PFSK-1 (cell line): ENCODE measurements around the gene NUP214.

Experiments
- FOXP2 ChIP-seq: optimal IDR thresholded peaks from 2 replicates; pipeline ENCODE3; 2011; ENCODE audit warnings: borderline replicate concordance, control low read depth, inconsistent platforms; ENCODE audit not compliant: insufficient read depth; ENCODE audit errors: extremely low read length, extremely low read depth
- POLR2AphosphoS5 ChIP-seq: IDR thresholded peaks from 2 replicates; pipeline ENCODE4 v1.6.1; 2012; ENCODE audit warnings: low read depth, mild to moderate bottlenecking, control low read depth, low read length, moderate library complexity
- REST ChIP-seq, 2 experiments: IDR thresholded peaks; 2 replicates each; pipeline versions ENCODE4 v1.6.1 to v1.8.0; 2011 to 2012; ENCODE audit warnings: low read depth in 2 of 2, low read length in 2 of 2, control low read depth in 1 of 2, inconsistent platforms in 1 of 2, mild to moderate bottlenecking in 1 of 2, moderate library complexity in 1 of 2; ENCODE audit not compliant: insufficient read depth in 1 of 2
- SIN3A ChIP-seq: IDR thresholded peaks from 2 replicates; pipeline ENCODE4 v1.6.1; 2012; ENCODE audit warnings: mild to moderate bottlenecking, low read length, moderate library complexity, borderline replicate concordance; ENCODE audit not compliant: insufficient read depth
- TAF1 ChIP-seq: IDR thresholded peaks from 2 replicates; pipeline ENCODE4 v1.6.1; 2012; ENCODE audit warnings: low read length, control low read depth, borderline replicate concordance; ENCODE audit not compliant: insufficient read depth

The NUP214 gene

GRCh38 chr9:131162886-131163285 lies 37.5 kb downstream of the NUP214 start:
- TF ChIP-seq REST (IDR thresholded peaks at IDR 0.05; ENCODE audit: insufficient read depth in 1 of 2, low read depth in 2 of 2, low read length in 2 of 2) = no peak

GRCh38 chr9:131165523-131165922 lies 40.1 kb downstream of the NUP214 start:
- no peak for TF ChIP-seq REST (IDR thresholded peaks at IDR 0.05; ENCODE audit: insufficient read depth in 1 of 2, low read depth in 2 of 2, low read length in 2 of 2)
- TF ChIP-seq SIN3A = no peak
- TF ChIP-seq TAF1 = no peak
- no peak for TF ChIP-seq FOXP2
- TF ChIP-seq POLR2AphosphoS5 = no peak

GRCh38 chr9:131167146-131167692 lies 41.8 kb downstream of the NUP214 start:
- TF ChIP-seq POLR2AphosphoS5 (no peak), SIN3A (no peak), FOXP2 (no peak), REST (IDR thresholded peaks at IDR 0.05; ENCODE audit: insufficient read depth in 1 of 2, low read depth in 2 of 2, low read length in 2 of 2) (no peak), TAF1 (no peak)

GRCh38 chr9:131167936-131168335 lies 42.5 kb downstream of the NUP214 start:
- TF ChIP-seq SIN3A = no peak
- TF ChIP-seq FOXP2 = no peak
- TF ChIP-seq TAF1 = no peak
- TF ChIP-seq REST (IDR thresholded peaks at IDR 0.05; ENCODE audit: insufficient read depth in 1 of 2, low read depth in 2 of 2, low read length in 2 of 2) = no peak
- TF ChIP-seq POLR2AphosphoS5 = no peak

GRCh38 chr9:131169563-131170240 lies 44.3 kb downstream of the NUP214 start:
- TF ChIP-seq SIN3A (no peak), REST (IDR thresholded peaks at IDR 0.05; ENCODE audit: insufficient read depth in 1 of 2, low read depth in 2 of 2, low read length in 2 of 2) (no peak), TAF1 (no peak), POLR2AphosphoS5 (no peak), FOXP2 (no peak)
